Calu3 (cell line): ENCODE data around the gene SLCO1A2. TPM values are rescaled to one million over a fixed set of nuclear protein-coding genes. Genes with fewer than 3 reads are reported as not detected.
A peak's percentile ranks its signal among the peaks of the same experiment; 100 is the strongest.
"Not testable (repeated sequence)": the region's sequence is repeated elsewhere in the genome, so short reads cannot be mapped to it uniquely, and the experiment has no call there.

Experiments used
- Bru-seq: library from RNA; stranded (reverse); fragments of 400-500 nt; gene quantifications from one replicate; lab custom pipeline; 2021; lab: Mats Ljungman, UMichigan
- BruChase-seq, 2 experiments: library from RNA; stranded (reverse); fragments of 400-500 nt; gene quantifications; one replicate each; lab custom pipeline; 2021; lab: Mats Ljungman, UMichigan
- BruUV-seq: library from RNA; stranded (reverse); fragments of 400-500 nt; replicated peaks from 2 replicates; lab custom pipeline; 2021; lab: Mats Ljungman, UMichigan
- CTCF ChIA-PET: fragments of 300-600 bp; sonication (Branson Sonifier 250); formaldehyde crosslinking; loops from one replicate; lab custom pipeline; 2022; ENCODE audit warnings: antibody characterized with exemption; lab: Charles Lee
- DNase-seq: peaks from one replicate; pipeline ENCODE4 v3.0.0; 2022
- H3K27ac Mint-ChIP-seq: one replicate; pipeline ENCODE4 v1.8.0; 2022; ENCODE audit warnings: mixed read lengths; ENCODE audit not compliant: unreplicated experiment
- H3K27me3 Mint-ChIP-seq: one replicate; pipeline ENCODE4 v1.8.0; 2022; ENCODE audit warnings: mixed read lengths; ENCODE audit not compliant: unreplicated experiment
- H3K36me3 Mint-ChIP-seq: one replicate; pipeline ENCODE4 v1.8.0; 2022; ENCODE audit warnings: mild to moderate bottlenecking, moderate library complexity, mixed read lengths; ENCODE audit not compliant: insufficient read depth, unreplicated experiment
- H3K4me1 Mint-ChIP-seq: one replicate; pipeline ENCODE4 v1.8.0; 2022; ENCODE audit warnings: mild to moderate bottlenecking, low read depth, mixed read lengths; ENCODE audit not compliant: unreplicated experiment
- H3K4me3 Mint-ChIP-seq: one replicate; pipeline ENCODE4 v1.8.0; 2022; ENCODE audit warnings: mild to moderate bottlenecking, low read depth, moderate library complexity, mixed read lengths; ENCODE audit not compliant: unreplicated experiment
- H3K9me3 Mint-ChIP-seq: one replicate; pipeline ENCODE4 v1.8.0; 2022; ENCODE audit warnings: low read depth, mixed read lengths; ENCODE audit not compliant: unreplicated experiment
- intact Hi-C: fragments of 100-400 bp; cut with micrococcal nuclease; formaldehyde crosslinking; loops from one replicate; pipeline ENCODE4 v1.10.0; 2022; ENCODE audit not compliant: unreplicated experiment
- long read RNA-seq: library from polyadenylated mRNA; stranded (forward); transcript quantifications from one replicate; pipeline ENCODE4 v2.0.0, GENCODE V29; 2022
- total RNA-seq: library from RNA; stranded (reverse); gene quantifications from 2 replicates; pipeline ENCODE4 v1.2.3, GENCODE V29; 2022
- TF ChIP-seq, protein P1 (sequence below): fragments of 200-600 bp; IDR thresholded peaks from one replicate; pipeline ENCODE4 v1.8.0; 2022; ENCODE audit warnings: antibody characterized with exemption; ENCODE audit not compliant: unreplicated experiment

Gene SLCO1A2, protein sequence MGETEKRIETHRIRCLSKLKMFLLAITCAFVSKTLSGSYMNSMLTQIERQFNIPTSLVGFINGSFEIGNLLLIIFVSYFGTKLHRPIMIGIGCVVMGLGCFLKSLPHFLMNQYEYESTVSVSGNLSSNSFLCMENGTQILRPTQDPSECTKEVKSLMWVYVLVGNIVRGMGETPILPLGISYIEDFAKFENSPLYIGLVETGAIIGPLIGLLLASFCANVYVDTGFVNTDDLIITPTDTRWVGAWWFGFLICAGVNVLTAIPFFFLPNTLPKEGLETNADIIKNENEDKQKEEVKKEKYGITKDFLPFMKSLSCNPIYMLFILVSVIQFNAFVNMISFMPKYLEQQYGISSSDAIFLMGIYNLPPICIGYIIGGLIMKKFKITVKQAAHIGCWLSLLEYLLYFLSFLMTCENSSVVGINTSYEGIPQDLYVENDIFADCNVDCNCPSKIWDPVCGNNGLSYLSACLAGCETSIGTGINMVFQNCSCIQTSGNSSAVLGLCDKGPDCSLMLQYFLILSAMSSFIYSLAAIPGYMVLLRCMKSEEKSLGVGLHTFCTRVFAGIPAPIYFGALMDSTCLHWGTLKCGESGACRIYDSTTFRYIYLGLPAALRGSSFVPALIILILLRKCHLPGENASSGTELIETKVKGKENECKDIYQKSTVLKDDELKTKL
- total RNA-seq (not detected in 2 replicates), Bru-seq, nascent RNA (percentile 2 among the genes with signal in this experiment), BruChase-seq, experiment 1, labeled RNA remaining after a 6-hour chase (not detected), BruChase-seq, experiment 2, labeled RNA remaining after a 2-hour chase (percentile 1 among the genes with signal in this experiment)
- long read RNA-seq = 0 reads

- Mint-ChIP-seq H3K4me3 (no peak within 1 kb of the TSS), H3K36me3 (no peaks in the 10 kb centered on the region), H3K4me1 (no peaks in the 10 kb centered on the region), H3K27ac (no peak within 1 kb of the TSS), H3K9me3 (peaks cover 3% of the 10 kb centered on the region), H3K27me3 (no peaks in the 10 kb centered on the region)
- no TSS peak for BruUV-seq
- no peak for DNase-seq
- intact Hi-C loops = no loop called here
- TF ChIP-seq, protein P1, sequence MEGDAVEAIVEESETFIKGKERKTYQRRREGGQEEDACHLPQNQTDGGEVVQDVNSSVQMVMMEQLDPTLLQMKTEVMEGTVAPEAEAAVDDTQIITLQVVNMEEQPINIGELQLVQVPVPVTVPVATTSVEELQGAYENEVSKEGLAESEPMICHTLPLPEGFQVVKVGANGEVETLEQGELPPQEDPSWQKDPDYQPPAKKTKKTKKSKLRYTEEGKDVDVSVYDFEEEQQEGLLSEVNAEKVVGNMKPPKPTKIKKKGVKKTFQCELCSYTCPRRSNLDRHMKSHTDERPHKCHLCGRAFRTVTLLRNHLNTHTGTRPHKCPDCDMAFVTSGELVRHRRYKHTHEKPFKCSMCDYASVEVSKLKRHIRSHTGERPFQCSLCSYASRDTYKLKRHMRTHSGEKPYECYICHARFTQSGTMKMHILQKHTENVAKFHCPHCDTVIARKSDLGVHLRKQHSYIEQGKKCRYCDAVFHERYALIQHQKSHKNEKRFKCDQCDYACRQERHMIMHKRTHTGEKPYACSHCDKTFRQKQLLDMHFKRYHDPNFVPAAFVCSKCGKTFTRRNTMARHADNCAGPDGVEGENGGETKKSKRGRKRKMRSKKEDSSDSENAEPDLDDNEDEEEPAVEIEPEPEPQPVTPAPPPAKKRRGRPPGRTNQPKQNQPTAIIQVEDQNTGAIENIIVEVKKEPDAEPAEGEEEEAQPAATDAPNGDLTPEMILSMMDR = no peak
- CTCF ChIA-PET = no interaction called here
Observed at GRCh38 chr12:21334771-21335325, at the start of gene SLCO1A2. Gene SLCO1A2 (minus strand): TSS chr12:21334917. CDS start chr12:21334647, 270 bp downstream.

DNA sequence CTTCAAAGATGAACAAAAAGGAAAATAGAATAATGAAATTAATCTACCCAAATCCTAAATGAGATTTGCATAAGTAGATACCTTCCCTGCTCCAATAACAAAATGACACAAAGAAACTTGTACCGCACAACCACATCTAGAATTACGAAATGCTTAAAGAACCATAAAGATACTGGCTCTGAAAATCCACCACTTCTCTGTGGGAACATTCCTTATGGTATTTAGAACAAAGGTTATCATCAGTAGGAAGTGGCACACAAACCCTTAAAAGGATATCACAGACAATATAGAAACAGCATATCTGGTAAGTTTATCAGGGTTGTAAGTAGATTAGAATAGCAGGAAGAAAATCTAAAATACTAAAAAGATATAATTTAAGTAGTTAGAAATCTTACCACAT is 49.5 kb upstream of the SLCO1A2 start:
- no peak overlapping the region for H3K27ac Mint-ChIP-seq
- intact Hi-C loops = no loop called here

GRCh38 chr12:21381320-21381719 is 46.6 kb upstream of the SLCO1A2 start:
- BruUV-seq, H3K4me1 Mint-ChIP-seq, intact Hi-C loops, H3K36me3 Mint-ChIP-seq, H3K9me3 Mint-ChIP-seq, H3K27ac Mint-ChIP-seq, H3K4me3 Mint-ChIP-seq, CTCF ChIA-PET, DNase-seq: not testable (repeated sequence)
- H3K27me3 Mint-ChIP-seq = peaks cover 16% of the 10 kb centered on the region

More for the DNA sequence above, 49.5 kb upstream of the SLCO1A2 start:
- Mint-ChIP-seq H3K4me3 (no peak overlapping the region), H3K36me3 (no peaks in the 10 kb centered on the region), H3K4me1 (no peaks in the 10 kb centered on the region), H3K9me3 (no peaks in the 10 kb centered on the region), H3K27me3 (peaks cover 24% of the 10 kb centered on the region)
- BruUV-seq = no TSS peak
- CTCF ChIA-PET = no interaction called here
- TF ChIP-seq, protein P1 = no peak
- no peak for DNase-seq

- no peaks in the 10 kb centered on the region for H3K4me1 Mint-ChIP-seq
- intact Hi-C loops = no loop called here
- no peak overlapping the region for H3K27ac Mint-ChIP-seq
- BruUV-seq = no TSS peak
- no peak overlapping the region for H3K4me3 Mint-ChIP-seq
- DNase-seq = no peak
- no peaks in the 10 kb centered on the region for H3K27me3 Mint-ChIP-seq
- CTCF ChIA-PET = no interaction called here
- H3K9me3 Mint-ChIP-seq = no peaks in the 10 kb centered on the region
- TF ChIP-seq, protein P1 = no peak
- no peaks in the 10 kb centered on the region for H3K36me3 Mint-ChIP-seq
Observed at GRCh38 chr12:21379218-21379617, 44.5 kb upstream of the SLCO1A2 start.
